ENCODE results near the gene FANCF.
A peak's percentile ranks its signal among the peaks of the same experiment; 100 is the strongest.

Gene FANCF

DNA sequence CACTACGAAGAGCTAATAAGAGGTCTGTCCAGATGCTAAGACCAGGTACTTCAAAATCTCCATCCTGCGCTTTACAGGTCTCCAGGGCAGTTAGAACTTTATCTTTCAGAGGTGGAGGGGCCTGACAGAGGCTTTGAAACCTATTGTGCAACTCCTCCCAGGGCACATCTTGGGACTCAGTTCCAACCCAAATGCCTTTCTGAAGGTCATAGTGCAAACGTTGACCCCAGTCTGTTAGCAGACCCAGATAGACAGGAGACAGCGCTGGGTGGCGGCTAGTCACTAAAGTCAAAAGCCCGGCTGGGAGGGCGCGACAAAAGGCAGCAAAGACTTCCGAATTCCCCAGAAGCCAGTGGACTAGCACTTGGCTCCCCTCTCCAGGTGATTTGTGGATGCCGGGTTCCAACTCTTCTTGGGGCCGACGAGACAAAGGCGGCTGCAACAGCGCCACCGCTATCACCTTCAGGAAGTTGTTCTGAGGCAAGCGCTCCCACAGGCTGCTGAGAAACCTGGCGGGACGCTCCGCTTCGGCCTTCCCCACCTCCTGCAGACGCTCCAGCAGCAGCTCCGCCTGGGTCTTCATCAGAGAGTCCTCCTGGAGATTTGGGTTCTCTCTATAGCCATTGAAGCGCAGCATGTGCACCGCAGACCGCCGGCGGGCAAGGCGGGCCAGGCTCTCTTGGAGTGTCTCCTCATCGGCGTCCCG, 728 bp downstream of the FANCF start:
- DNase-seq, result peak; percentile 48

DNA sequence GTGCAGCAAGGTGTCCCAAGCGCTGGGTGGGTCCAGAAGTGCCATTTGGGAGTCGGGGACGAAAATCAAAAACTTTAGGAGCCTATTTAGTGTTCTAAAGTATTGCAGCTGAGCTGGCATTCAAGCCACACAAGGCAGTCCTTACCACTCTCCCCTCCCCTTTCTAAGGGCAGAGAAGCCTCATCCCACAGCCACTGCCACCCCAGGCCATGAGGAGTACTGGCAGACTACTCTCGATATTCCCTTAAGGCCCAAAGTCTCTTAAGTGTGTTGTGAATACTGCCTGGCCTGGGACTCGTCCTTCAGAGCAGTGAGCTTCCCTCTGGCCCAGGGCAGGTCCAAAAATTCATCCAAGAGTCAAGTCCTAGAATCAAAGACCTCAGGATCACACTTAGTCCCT, 7.8 kb downstream of the FANCF start:
- no peak for DNase-seq

DNA sequence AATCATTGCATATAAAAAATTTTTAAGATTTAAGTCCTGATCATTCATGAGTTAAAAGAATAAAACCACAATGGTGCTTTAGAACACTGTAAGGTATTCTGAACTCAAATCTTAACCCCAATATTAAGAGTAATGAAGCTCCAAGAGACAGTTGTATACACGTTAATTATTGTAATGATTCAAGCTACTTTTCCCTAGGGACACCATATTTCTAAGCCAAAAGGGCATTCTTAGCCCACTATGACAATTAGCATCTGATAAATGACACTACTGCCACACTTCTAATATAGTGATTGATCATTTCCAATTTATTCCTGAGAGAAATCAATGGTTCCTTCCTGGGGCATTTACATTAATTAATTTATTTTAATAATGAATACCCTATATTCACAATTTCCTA, 21.7 kb downstream of the FANCF start:
- no peak for DNase-seq

GRCh38 chr11:22602504-22602903, 23.1 kb downstream of the FANCF start:
- DNase-seq, result no peak

GRCh38 chr11:22599458-22599857, 26.2 kb downstream of the FANCF start:
- DNase-seq, result no peak

- no peak for DNase-seq
Observed at GRCh38 chr11:22597062-22597461, 28.6 kb downstream of the FANCF start.

DNA sequence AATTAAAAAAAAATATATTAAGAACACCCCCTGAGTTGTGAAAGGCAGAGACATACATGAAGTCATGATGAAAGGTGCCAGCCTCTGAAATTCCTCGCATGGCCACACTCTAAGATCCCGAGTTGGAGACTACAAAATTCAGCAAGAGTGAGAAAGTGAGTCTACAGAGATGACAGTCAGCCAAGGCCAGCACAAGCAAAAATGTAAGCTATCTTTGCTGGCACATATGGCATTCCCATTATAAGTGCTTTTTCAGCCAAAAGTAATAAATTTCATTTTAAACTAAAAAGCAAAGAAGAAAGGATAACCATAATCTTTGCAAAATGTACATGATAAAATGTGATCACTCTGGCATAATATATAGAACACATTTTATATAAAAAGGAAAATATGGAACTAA, 40.6 kb downstream of the FANCF start:
- no peak for DNase-seq

- DNase-seq, result no peak
Observed at GRCh38 chr11:22583963-22584492, 41.6 kb downstream of the FANCF start.

DNA sequence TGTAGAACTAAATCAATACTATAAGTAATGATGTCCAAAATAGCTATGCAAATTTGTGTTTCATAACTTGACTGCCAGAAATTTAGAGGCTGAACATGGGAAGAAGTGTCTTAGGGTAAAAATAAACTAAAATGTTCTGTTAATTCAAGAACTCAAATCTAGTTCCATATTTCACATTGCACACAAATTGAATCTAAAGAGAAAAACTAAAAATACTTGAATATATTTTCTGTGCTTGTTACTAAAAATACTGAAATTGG, 43.5 kb downstream of the FANCF start:
- no peak for DNase-seq

DNA sequence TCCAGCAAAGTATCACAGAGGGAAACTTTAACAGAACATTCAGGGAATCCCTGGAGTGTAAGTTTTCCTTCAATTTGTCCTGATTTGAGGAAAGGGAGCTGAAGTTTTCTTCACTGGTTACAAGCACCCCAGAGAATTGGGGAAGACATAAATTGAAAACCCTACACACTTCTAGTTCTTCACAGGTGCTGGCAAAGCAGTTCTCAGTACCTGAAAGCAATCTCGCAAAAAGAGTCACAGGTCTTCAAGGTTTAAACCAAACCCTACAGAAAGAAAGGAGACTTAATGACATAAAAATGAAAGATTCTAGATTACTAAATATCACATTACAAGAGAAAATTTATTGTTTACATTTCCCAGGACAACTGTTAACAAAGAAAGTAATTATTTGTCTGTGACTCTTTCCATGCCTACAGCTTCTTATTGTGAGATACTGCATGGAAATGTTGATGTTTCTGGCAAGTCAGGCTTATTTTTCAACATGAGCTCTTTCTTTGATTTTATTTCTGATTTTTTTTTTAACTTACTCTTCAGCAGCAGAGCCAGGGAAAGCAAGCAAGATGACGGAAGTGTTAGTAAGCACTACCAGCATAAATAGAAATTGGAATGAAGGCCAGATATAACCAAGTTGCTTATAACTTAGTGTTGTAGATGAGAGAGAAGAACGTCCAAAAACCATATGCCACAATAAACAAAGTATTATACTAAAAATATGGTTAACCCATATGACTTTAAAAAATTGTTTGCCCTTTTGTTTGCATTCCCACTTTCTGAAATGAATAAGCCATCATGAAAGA, 44.1 kb downstream of the FANCF start:
- DNase-seq, result no peak

- DNase-seq, result no peak
Observed at GRCh38 chr11:22577854-22578253, 47.8 kb downstream of the FANCF start.

Measured in activated T-cell treated with anti-CD3 and anti-CD28 coated beads for 4 hours (primary cell).